ENCODE results near the gene POU2F3.

The POU2F3 gene

DNA sequence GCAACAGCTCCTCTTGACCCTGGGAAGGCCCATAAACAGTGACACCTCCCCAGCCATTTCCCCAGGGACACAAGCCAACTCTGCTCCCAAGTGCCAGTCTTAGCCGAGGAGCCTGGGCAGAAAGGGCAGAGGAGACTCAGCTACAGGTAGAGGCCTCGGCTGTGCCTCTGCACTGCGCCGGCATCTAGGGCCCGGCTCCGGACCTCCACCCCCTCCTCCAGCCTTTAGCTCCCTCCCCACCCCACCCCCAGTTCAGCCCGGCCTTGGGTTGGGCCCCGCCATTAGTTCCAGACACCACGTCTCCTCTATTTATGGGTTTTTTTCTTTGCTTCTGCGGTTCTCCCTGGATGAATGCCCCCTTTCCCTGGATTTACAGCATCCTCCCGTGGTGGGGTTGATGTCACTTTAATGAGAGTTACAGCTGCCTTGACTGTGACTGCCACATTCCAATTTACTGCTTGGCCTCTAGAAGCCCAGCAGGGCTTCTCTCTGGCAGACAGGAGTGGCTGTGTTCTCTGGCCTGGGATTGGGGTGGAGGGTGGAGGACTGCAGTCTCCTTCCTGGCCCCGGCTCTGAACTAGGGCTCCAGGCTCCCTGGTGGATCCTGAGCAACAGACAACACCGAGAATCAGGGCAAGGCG, 42.6 kb upstream of the POU2F3 start:
- no peak overlapping the region for H3K4me3 ChIP-seq (ENCODE audit: low read length)

DNA sequence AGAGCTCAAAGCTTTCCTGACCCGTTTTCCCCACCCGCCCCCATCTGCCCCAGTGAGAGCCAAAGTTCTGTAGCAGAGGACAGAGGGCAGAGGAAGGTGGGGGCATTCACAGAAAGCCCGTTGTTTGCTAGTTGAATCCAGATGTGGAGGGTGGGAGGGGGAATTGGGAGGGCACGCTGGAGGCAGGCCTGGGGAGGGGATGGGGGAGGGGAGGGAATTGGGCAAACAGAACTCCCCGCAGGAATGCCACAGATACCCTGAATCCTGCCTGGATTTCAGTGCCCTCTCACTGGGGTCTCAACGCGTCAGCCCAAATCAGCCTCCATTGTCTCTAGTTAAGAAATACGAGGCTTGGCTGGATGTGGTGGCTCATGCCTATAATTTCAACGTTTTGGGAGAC, 42.0 kb upstream of the POU2F3 start:
- no peaks in the 10 kb centered on the region for H3K9me3 ChIP-seq (replicated peaks; ENCODE audit: insufficient read depth, low read length)
- H3K27ac ChIP-seq (ENCODE audit: low read length), result no peak overlapping the region
- H4K20me1 ChIP-seq (ENCODE audit: insufficient read depth, low read length), result no peaks in the 10 kb centered on the region
- TF ChIP-seq, protein P1, sequence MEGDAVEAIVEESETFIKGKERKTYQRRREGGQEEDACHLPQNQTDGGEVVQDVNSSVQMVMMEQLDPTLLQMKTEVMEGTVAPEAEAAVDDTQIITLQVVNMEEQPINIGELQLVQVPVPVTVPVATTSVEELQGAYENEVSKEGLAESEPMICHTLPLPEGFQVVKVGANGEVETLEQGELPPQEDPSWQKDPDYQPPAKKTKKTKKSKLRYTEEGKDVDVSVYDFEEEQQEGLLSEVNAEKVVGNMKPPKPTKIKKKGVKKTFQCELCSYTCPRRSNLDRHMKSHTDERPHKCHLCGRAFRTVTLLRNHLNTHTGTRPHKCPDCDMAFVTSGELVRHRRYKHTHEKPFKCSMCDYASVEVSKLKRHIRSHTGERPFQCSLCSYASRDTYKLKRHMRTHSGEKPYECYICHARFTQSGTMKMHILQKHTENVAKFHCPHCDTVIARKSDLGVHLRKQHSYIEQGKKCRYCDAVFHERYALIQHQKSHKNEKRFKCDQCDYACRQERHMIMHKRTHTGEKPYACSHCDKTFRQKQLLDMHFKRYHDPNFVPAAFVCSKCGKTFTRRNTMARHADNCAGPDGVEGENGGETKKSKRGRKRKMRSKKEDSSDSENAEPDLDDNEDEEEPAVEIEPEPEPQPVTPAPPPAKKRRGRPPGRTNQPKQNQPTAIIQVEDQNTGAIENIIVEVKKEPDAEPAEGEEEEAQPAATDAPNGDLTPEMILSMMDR (IDR thresholded peaks at IDR 0.05; ENCODE audit: low read length), result no peak
- no peak for TF ChIP-seq EZH2phosphoT487 (IDR thresholded peaks at IDR 0.05; ENCODE audit: low read length)
- no peak for TF ChIP-seq EZH2 (optimal IDR thresholded peaks at IDR 0.05; ENCODE audit: low read depth, low read length)
- no peak overlapping the region for H3K9ac ChIP-seq (ENCODE audit: low read length)
- no peak for DNase-seq
- 0 out of 2 replicates have a peak, but pooled peaks cover 6% of the 10 kb centered on the region for H3K27me3 ChIP-seq (replicated peaks; ENCODE audit: insufficient read depth, low read length)
- no peaks in the 10 kb centered on the region for H3K4me1 ChIP-seq (ENCODE audit: low read length)
- no peaks in the 10 kb centered on the region for H3K79me2 ChIP-seq (ENCODE audit: low read length)
- H3K9me2 ChIP-seq (replicated peaks; ENCODE audit: insufficient read depth, low read length), result no peaks in the 10 kb centered on the region
- no peaks in the 10 kb centered on the region for H3K36me3 ChIP-seq (replicated peaks; ENCODE audit: insufficient read depth, low read length)
- no peaks in the 10 kb centered on the region for H3F3A ChIP-seq (ENCODE audit: insufficient read depth, low read length)
- H3K4me3 ChIP-seq (ENCODE audit: low read length), result no peak overlapping the region
- H3K4me2 ChIP-seq (ENCODE audit: low read depth, low read length), result no peak overlapping the region
- H2AFZ ChIP-seq (ENCODE audit: low read length), result no peak overlapping the region

More for the DNA sequence above, 42.6 kb upstream of the POU2F3 start:
- Histone ChIP-seq H3K79me2 (ENCODE audit: low read length) (no peaks in the 10 kb centered on the region), H3K9me2 (replicated peaks; ENCODE audit: insufficient read depth, low read length) (no peaks in the 10 kb centered on the region), H3K27me3 (replicated peaks; ENCODE audit: insufficient read depth, low read length) (0 out of 2 replicates have a peak, but pooled peaks cover 7% of the 10 kb centered on the region), H2AFZ (ENCODE audit: low read length) (no peak overlapping the region), H3K4me1 (ENCODE audit: low read length) (no peaks in the 10 kb centered on the region), H4K20me1 (ENCODE audit: insufficient read depth, low read length) (no peaks in the 10 kb centered on the region), H3K9ac (ENCODE audit: low read length) (no peak overlapping the region), H3K9me3 (replicated peaks; ENCODE audit: insufficient read depth, low read length) (no peaks in the 10 kb centered on the region), H3K27ac (ENCODE audit: low read length) (no peak overlapping the region), H3K4me2 (ENCODE audit: low read depth, low read length) (no peak overlapping the region), H3F3A (ENCODE audit: insufficient read depth, low read length) (no peaks in the 10 kb centered on the region), H3K36me3 (replicated peaks; ENCODE audit: insufficient read depth, low read length) (no peaks in the 10 kb centered on the region)
- TF ChIP-seq, protein P1 (IDR thresholded peaks at IDR 0.05; ENCODE audit: low read length), result no peak
- TF ChIP-seq EZH2phosphoT487 (IDR thresholded peaks at IDR 0.05; ENCODE audit: low read length) (no peak), EZH2 (optimal IDR thresholded peaks at IDR 0.05; ENCODE audit: low read depth, low read length) (no peak)
- no peak for DNase-seq

DNA sequence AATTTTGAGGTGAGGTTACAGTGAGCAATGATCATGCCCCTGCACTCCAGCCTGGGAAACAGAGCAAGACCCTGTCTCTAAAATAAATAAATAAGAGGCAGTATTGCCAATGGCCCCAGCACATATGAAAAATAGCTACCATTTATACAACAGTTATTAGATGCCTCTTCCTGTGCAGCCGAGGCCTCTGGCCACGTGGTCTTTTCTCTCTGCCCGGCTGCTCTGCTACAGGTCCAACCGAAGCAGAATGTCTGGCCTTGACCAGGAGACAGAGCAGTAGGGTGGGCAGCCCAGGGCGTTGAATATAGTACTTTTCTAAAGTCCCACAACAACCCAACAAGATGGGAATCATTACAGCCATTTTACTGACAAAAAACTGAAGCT, 41.5 kb upstream of the POU2F3 start:
- no peaks in the 10 kb centered on the region for H3K36me3 ChIP-seq (replicated peaks; ENCODE audit: insufficient read depth, low read length)
- 0 out of 2 replicates have a peak, but pooled peaks cover 2% of the 10 kb centered on the region for H3K27me3 ChIP-seq (replicated peaks; ENCODE audit: insufficient read depth, low read length)
- H2AFZ ChIP-seq (ENCODE audit: low read length), result no peak overlapping the region
- no peak overlapping the region for H3K4me2 ChIP-seq (ENCODE audit: low read depth, low read length)
- H3K4me1 ChIP-seq (ENCODE audit: low read length), result no peaks in the 10 kb centered on the region
- no peaks in the 10 kb centered on the region for H3K9me3 ChIP-seq (replicated peaks; ENCODE audit: insufficient read depth, low read length)
- no peaks in the 10 kb centered on the region for H3K79me2 ChIP-seq (ENCODE audit: low read length)
- TF ChIP-seq, protein P1 (IDR thresholded peaks at IDR 0.05; ENCODE audit: low read length), result no peak
- no peak for TF ChIP-seq EZH2 (optimal IDR thresholded peaks at IDR 0.05; ENCODE audit: low read depth, low read length)
- TF ChIP-seq EZH2phosphoT487 (IDR thresholded peaks at IDR 0.05; ENCODE audit: low read length), result no peak
- H3K9ac ChIP-seq (ENCODE audit: low read length), result no peak overlapping the region
- no peaks in the 10 kb centered on the region for H4K20me1 ChIP-seq (ENCODE audit: insufficient read depth, low read length)
- DNase-seq, result no peak
- H3K9me2 ChIP-seq (replicated peaks; ENCODE audit: insufficient read depth, low read length), result no peaks in the 10 kb centered on the region
- H3F3A ChIP-seq (ENCODE audit: insufficient read depth, low read length), result no peaks in the 10 kb centered on the region
- H3K4me3 ChIP-seq (ENCODE audit: low read length), result no peak overlapping the region
- no peak overlapping the region for H3K27ac ChIP-seq (ENCODE audit: low read length)
